ENCODE measurements around the gene PCED1B. TPM values are rescaled to one million over a fixed set of nuclear protein-coding genes. Genes with fewer than 3 reads are reported as not detected.
"Not testable (repeated sequence)": the region's sequence is repeated elsewhere in the genome, so short reads cannot be mapped to it uniquely, and the experiment has no call there.

The PCED1B gene
- total RNA-seq, 1 donor from 2014 or later = 0.20 TPM

GRCh38 chr12:47164724-47165439 lies 85.5 kb downstream of the PCED1B start:
- peak in 1 of 2 donors; percentile 15 for DNase-seq (ENCODE audit: low read depth in 2 of 2)

GRCh38 chr12:47165934-47166333 lies 86.5 kb downstream of the PCED1B start:
- DNase-seq (ENCODE audit: low read depth in 2 of 2) = no peak

- no peak for DNase-seq (ENCODE audit: low read depth in 2 of 2)
Observed at GRCh38 chr12:47166365-47166764, 86.9 kb downstream of the PCED1B start.

- not testable (repeated sequence) for DNase-seq (ENCODE audit: low read depth in 2 of 2)
Observed at GRCh38 chr12:47170281-47170680, 90.9 kb downstream of the PCED1B start.

- DNase-seq (ENCODE audit: low read depth in 2 of 2) = no peak
Observed at GRCh38 chr12:47178014-47178413, 98.6 kb downstream of the PCED1B start.

GRCh38 chr12:47182164-47182938 lies 102.9 kb downstream of the PCED1B start:
- DNase-seq (ENCODE audit: low read depth in 2 of 2) = not testable (repeated sequence)

GRCh38 chr12:47184229-47184628 lies 104.8 kb downstream of the PCED1B start:
- DNase-seq (ENCODE audit: low read depth in 2 of 2) = no peak

GRCh38 chr12:47184813-47185212 lies 105.4 kb downstream of the PCED1B start:
- DNase-seq (ENCODE audit: low read depth in 2 of 2) = no peak

- DNase-seq (ENCODE audit: low read depth in 2 of 2) = no peak
Observed at GRCh38 chr12:47186246-47186645, 106.8 kb downstream of the PCED1B start.

GRCh38 chr12:47188576-47189441 lies 109.4 kb downstream of the PCED1B start:
- DNase-seq (ENCODE audit: low read depth in 2 of 2) = peak in 1 of 2 donors; percentile 27

GRCh38 chr12:47189728-47190127 lies 110.3 kb downstream of the PCED1B start:
- no peak for DNase-seq (ENCODE audit: low read depth in 2 of 2)

- no peak for DNase-seq (ENCODE audit: low read depth in 2 of 2)
Observed at GRCh38 chr12:47190271-47190750, 110.9 kb downstream of the PCED1B start.

- no peak for DNase-seq (ENCODE audit: low read depth in 2 of 2)
Observed at GRCh38 chr12:47190905-47191304, 111.5 kb downstream of the PCED1B start.

- no peak for DNase-seq (ENCODE audit: low read depth in 2 of 2)
Observed at GRCh38 chr12:47192051-47192450, 112.6 kb downstream of the PCED1B start.

- DNase-seq (ENCODE audit: low read depth in 2 of 2) = peak in 1 of 2 donors; percentile 17
Observed at GRCh38 chr12:47193066-47193465, 113.6 kb downstream of the PCED1B start.

GRCh38 chr12:47194501-47194900 lies 115.1 kb downstream of the PCED1B start:
- no peak for DNase-seq (ENCODE audit: low read depth in 2 of 2)

GRCh38 chr12:47200446-47200845 lies 121.0 kb downstream of the PCED1B start:
- DNase-seq (ENCODE audit: low read depth in 2 of 2) = no peak

- not testable (repeated sequence) for DNase-seq (ENCODE audit: low read depth in 2 of 2)
Observed at GRCh38 chr12:47201190-47201589, 121.8 kb downstream of the PCED1B start.

GRCh38 chr12:47202176-47202575 lies 122.8 kb downstream of the PCED1B start:
- no peak for DNase-seq (ENCODE audit: low read depth in 2 of 2)

GRCh38 chr12:47205532-47206449 lies 126.4 kb downstream of the PCED1B start:
- no peak for DNase-seq (ENCODE audit: low read depth in 2 of 2)
